Immature natural killer cell (primary cell): Measurements from ENCODE around the gene LNP1. TPM values are rescaled to one million over a fixed set of nuclear protein-coding genes. Genes with fewer than 3 reads are reported as not detected.

Experiments
- DNase-seq, 3 donors: peaks; one replicate each; pipeline ENCODE4 v3.0.0; 2022; ENCODE audit warnings: mixed read lengths in 1 of 3
- H3K27ac Mint-ChIP-seq, 6 donors: one replicate each; pipeline ENCODE4 v1.8.0; 2020; ENCODE audit warnings: mixed read lengths in 6 of 6, mild to moderate bottlenecking in 5 of 6, inconsistent platforms in 4 of 6, moderate library complexity in 3 of 6
- H3K27me3 Mint-ChIP-seq, 3 donors: one replicate each; pipeline ENCODE4 v1.8.0; 2020 to 2021; ENCODE audit warnings: low read depth in 3 of 3, mild to moderate bottlenecking in 3 of 3, mixed read lengths in 3 of 3, moderate library complexity in 3 of 3, inconsistent platforms in 1 of 3
- H3K36me3 Mint-ChIP-seq, 3 donors: one replicate each; pipeline ENCODE4 v1.8.0; 2020; ENCODE audit warnings: mixed read lengths in 3 of 3, inconsistent platforms in 2 of 3, mild to moderate bottlenecking in 2 of 3
- H3K4me1 Mint-ChIP-seq, 2 donors: one replicate each; pipeline ENCODE4 v1.8.0; 2020; ENCODE audit warnings: inconsistent platforms in 2 of 2, mild to moderate bottlenecking in 2 of 2, mixed read lengths in 2 of 2, moderate library complexity in 1 of 2
- H3K4me3 Mint-ChIP-seq, 5 donors: one replicate each; pipeline ENCODE4 v1.8.0; 2020; ENCODE audit warnings: mild to moderate bottlenecking in 5 of 5, mixed read lengths in 5 of 5, inconsistent platforms in 3 of 5, moderate library complexity in 3 of 5
- H3K9me3 Mint-ChIP-seq, 6 donors: one replicate each; pipeline ENCODE4 v1.8.0; 2020; ENCODE audit warnings: mild to moderate bottlenecking in 6 of 6, mixed read lengths in 6 of 6, inconsistent platforms in 4 of 6, moderate library complexity in 3 of 6
- polyA plus RNA-seq, 3 donors: library from polyadenylated mRNA; unstranded; fragments of 300-500 nt; fragmentation: Illumina TruSeq; gene quantifications; one replicate each; pipeline ENCODE4 v1.2.3, GENCODE V29; 2021

LNP1 gene
- polyA plus RNA-seq, 3 donors from 2014 or later: 0.47 to 1.7 (median 0.93) TPM

DNA sequence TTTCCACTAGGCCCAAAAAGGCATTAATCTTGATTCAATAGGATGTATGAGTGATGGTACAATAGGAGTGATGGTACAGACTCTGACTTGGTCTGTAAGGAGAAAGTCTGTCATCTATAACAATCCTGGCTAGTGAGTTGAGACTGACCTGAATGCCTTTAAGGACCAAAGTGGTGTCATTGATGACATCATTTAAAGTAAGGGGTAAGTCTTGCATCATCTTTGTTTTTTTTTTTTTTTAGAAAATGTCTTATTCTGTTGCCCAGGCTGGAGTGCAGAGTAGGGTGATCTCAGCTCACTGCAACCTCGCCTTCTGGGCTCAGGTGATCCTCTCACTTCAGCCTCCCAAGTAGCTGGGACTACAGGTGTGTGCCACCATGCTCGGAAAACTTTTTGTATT, 85.5 kb downstream of the LNP1 start:
- peaks cover 0 to 8% (median 8%) of the 10 kb centered on the region in 3 donors for H3K27me3 Mint-ChIP-seq
- no peak for DNase-seq
- H3K36me3 Mint-ChIP-seq: no peaks in the 10 kb centered on the region
- H3K4me1 Mint-ChIP-seq: no peaks in the 10 kb centered on the region
- peaks cover 0 to 2% (median 0%) of the 10 kb centered on the region in 6 donors for H3K9me3 Mint-ChIP-seq
- no peak overlapping the region for H3K27ac Mint-ChIP-seq
- H3K4me3 Mint-ChIP-seq: no peak overlapping the region

DNA sequence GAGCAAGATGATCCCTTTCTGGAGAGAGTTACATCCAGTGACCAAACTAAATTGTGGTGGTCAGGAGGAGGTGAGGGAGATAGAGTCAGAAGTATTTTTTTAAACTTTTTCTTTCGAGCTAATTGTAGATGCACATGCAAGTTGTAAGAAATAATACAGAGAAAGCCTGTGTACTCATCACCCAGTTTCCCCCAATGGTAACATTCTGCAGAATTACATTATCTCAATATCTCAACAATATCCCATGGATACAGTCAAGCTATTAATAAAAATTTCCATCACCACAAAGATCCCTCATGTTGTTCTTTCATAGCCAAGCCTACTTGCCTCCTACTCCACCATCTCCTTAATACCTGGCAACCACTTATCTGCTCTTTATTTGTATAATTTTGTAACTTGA, 87.8 kb downstream of the LNP1 start:
- no peak overlapping the region for H3K27ac Mint-ChIP-seq
- H3K36me3 Mint-ChIP-seq: no peaks in the 10 kb centered on the region
- H3K4me3 Mint-ChIP-seq: no peak overlapping the region
- no peaks in the 10 kb centered on the region for H3K9me3 Mint-ChIP-seq
- DNase-seq: no peak
- peaks cover 0 to 5% (median 3%) of the 10 kb centered on the region in 3 donors for H3K27me3 Mint-ChIP-seq
- H3K4me1 Mint-ChIP-seq: peaks cover 10 to 11% of the 10 kb centered on the region in 2 donors

DNA sequence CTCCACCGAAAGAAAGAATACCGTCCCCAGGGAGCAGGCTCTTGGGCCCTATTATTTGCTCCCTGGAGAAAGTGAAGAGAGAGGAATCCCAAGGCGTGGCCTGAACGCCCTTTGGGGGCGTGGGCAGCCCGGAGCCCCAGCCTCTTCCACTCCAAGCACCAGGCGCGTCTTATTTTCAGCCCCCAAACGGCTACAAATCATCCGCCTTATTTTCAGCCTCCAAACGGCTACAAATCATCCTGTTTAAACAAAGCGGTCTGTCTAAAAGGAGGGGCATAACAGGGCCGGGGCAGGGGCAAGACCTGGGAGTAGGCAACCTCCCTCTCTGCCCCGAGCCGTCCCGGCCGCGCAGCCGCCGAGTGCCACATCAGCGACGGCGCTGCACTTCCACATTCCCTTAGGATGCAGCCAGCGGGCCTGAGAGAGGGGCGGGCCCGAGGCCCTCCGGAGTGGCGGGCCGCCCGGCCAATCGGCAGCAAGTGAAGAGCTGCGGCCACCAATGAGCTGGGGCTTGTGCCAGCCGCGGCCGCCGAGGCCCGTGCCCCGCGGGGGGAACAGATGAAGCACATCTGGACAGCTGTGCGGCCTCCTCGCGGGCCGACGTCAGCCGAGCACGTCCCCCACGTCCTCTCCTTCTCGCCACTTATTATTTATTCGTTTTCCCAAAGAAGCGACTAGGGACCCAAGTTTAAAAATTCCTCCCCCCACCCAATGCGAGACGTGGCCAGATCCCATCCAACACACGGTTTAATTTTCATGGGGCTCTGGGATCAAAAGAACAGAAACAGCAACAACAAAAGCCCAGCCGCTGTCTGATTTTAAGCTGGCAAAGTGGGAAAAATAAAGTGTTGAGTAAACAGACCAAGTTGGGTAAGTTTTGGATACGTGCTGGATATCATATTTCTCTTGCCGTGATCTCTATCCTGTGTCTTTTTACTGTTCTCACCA, 91.0 kb downstream of the LNP1 start, which contains the start of gene TMEM45A:
Gene TMEM45A (plus strand): TSS at position 561 of the 948 bp plus-strand sequence. CDS start 62,593 bp downstream, outside the sequence.
- Mint-ChIP-seq H3K9me3 (no peaks in the 10 kb centered on the region), H3K27me3 (peaks cover 0 to 4% (median 3%) of the 10 kb centered on the region in 3 donors), H3K4me3 (peak within 1 kb of the TSS; percentile 84 to 91 (median 90)), H3K36me3 (no peaks in the 10 kb centered on the region), H3K27ac (peak within 1 kb of the TSS; percentile 0 to 78 (median 23)), H3K4me1 (peaks cover 10 to 11% of the 10 kb centered on the region in 2 donors)
- peak; percentile 76 to 82 (median 77) for DNase-seq

DNA sequence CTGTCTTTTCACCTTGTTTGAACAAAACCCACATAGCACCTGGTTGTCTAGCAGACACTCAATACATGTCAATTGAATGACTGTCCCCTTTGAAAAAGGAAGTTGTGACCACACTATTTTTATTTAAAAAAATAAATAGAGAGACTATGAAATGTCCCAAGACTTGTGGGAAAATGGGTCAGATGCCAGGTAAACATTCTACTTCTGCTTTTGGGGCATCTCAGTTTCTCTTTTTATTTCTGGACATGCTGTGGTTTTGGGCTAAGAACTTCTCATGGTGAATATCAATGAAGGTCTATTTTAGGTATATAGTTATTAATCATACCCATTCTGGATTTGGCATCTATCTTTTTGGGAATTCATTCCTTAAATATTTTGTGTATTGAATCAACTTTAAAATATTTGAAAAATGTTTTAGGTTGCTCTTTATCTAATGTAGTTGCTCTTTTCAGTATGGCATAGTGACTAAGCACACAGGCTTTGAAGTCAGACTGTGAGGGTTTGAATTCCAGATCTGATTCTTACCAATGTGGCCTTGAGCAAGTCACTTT, 95.4 kb downstream of the LNP1 start:
- DNase-seq: no peak
- Mint-ChIP-seq H3K36me3 (no peaks in the 10 kb centered on the region), H3K27me3 (peaks cover 0 to 4% (median 4%) of the 10 kb centered on the region in 3 donors), H3K4me1 (peaks cover 10 to 11% of the 10 kb centered on the region in 2 donors), H3K27ac (no peak overlapping the region), H3K4me3 (no peak overlapping the region), H3K9me3 (no peaks in the 10 kb centered on the region)

GRCh38 chr3:100499651-100500050, 98.3 kb downstream of the LNP1 start:
- H3K36me3 Mint-ChIP-seq: no peaks in the 10 kb centered on the region
- no peaks in the 10 kb centered on the region for H3K4me1 Mint-ChIP-seq
- DNase-seq: no peak
- H3K27ac Mint-ChIP-seq: no peak overlapping the region
- no peaks in the 10 kb centered on the region for H3K9me3 Mint-ChIP-seq
- H3K4me3 Mint-ChIP-seq: no peak overlapping the region
- peaks cover 1 to 4% (median 4%) of the 10 kb centered on the region in 3 donors for H3K27me3 Mint-ChIP-seq

- H3K4me1 Mint-ChIP-seq: no peaks in the 10 kb centered on the region
- no peaks in the 10 kb centered on the region for H3K9me3 Mint-ChIP-seq
- no peak for DNase-seq
- peaks cover 0 to 4% (median 1%) of the 10 kb centered on the region in 3 donors for H3K27me3 Mint-ChIP-seq
- H3K27ac Mint-ChIP-seq: no peak overlapping the region
- H3K4me3 Mint-ChIP-seq: no peak overlapping the region
- H3K36me3 Mint-ChIP-seq: no peaks in the 10 kb centered on the region
Observed at GRCh38 chr3:100500320-100500880, 99.1 kb downstream of the LNP1 start.

DNA sequence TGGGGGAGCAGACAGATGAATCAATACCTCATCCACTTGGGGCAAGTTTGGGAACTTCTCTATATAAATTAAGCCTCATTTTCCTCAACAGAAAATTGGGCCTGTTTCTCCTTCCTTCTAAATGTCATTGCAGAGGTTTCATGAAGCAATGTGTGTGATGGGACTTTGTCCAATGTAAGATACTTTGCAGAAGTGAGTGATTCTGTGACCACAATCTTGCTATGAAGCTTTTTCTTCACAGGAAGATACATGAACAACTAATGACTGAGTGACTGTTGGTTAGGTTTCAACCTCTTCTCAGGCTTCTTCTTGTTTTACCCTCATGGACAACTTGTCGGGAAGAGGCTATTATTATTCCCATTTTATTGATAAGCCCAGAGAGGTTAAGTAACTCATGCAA, 102.1 kb downstream of the LNP1 start:
- peaks cover 1 to 14% (median 2%) of the 10 kb centered on the region in 3 donors for H3K27me3 Mint-ChIP-seq

More for the DNA sequence above, 102.1 kb downstream of the LNP1 start:
- Mint-ChIP-seq H3K27ac (no peak overlapping the region), H3K4me1 (no peaks in the 10 kb centered on the region), H3K9me3 (peaks cover 0 to 1% (median 0%) of the 10 kb centered on the region in 6 donors), H3K4me3 (no peak overlapping the region), H3K36me3 (no peaks in the 10 kb centered on the region)
- no peak for DNase-seq

Other genes with a start within 250 kb of the LNP1 start
- 10 to 100 TPM; 13.7 to 23.4 (median 14.0) TPM for gene TBC1D23, start 140.5 kb upstream of the LNP1 start, polyA plus RNA-seq
- gene NIT2, start 66.8 kb upstream of the LNP1 start, polyA plus RNA-seq: 10 to 100 TPM; 35.6 to 46.0 (median 41.7) TPM
- gene TOMM70, start 450 bp upstream of the LNP1 start, polyA plus RNA-seq: 10 to 100 TPM; 10.0 to 15.4 (median 11.2) TPM
- under 1 TPM in 1 of 3 donors, not detected in 2; 0.29 TPM for gene TMEM45A, start 91.1 kb downstream of the LNP1 start, polyA plus RNA-seq
- not detected for gene ADGRG7, start 208.1 kb downstream of the LNP1 start, polyA plus RNA-seq